Right lung (tissue), 5 donors: ENCODE results near the gene PEX26. TPM values are rescaled to one million over a fixed set of nuclear protein-coding genes. Genes with fewer than 3 reads are reported as not detected.
A peak's percentile ranks its signal among the peaks of the same experiment; 100 is the strongest.
"Not testable (repeated sequence)": the region's sequence is repeated elsewhere in the genome, so short reads cannot be mapped to it uniquely, and the experiment has no call there.

Source experiments
- DNase-seq, 2 donors: peaks; one replicate each; pipeline ENCODE4 v3.0.0-alpha.2; 2013
- polyA plus RNA-seq, 5 donors: library from polyadenylated mRNA; unstranded; fragments of 120-200 nt; gene quantifications; one replicate each; pipeline versions ENCODE4 v1.2.1 to v1.2.3, GENCODE V29; 2013; ENCODE audit warnings: inconsistent platforms in 1 of 5, low replicate concordance in 1 of 5; ENCODE audit not compliant: insufficient read length in 5 of 5, insufficient read depth in 1 of 5

PEX26 gene
- polyA plus RNA-seq, 5 donors: 21.2 to 26.1 (median 24.3) TPM

DNA sequence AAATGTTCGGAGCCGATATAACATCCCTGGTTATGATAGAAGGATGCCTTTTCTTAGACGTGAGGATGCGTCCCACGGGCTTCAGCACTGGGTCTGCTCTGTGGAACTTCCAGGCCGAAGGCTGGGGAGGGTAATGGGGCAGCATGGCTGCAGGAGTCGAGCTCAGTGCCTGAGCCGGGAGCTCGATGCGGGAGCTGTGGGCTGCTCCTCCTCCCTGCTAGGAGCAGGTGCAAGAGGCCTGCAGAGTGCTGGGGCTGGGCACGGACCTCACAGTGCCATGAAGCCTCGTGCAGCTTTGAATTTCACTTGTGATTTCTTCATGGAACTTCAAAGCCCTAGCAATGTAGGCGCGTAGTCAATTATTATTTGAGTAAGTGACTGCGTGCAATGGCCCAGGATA lies 38.8 kb downstream of the PEX26 start:
- no peak for DNase-seq

DNA sequence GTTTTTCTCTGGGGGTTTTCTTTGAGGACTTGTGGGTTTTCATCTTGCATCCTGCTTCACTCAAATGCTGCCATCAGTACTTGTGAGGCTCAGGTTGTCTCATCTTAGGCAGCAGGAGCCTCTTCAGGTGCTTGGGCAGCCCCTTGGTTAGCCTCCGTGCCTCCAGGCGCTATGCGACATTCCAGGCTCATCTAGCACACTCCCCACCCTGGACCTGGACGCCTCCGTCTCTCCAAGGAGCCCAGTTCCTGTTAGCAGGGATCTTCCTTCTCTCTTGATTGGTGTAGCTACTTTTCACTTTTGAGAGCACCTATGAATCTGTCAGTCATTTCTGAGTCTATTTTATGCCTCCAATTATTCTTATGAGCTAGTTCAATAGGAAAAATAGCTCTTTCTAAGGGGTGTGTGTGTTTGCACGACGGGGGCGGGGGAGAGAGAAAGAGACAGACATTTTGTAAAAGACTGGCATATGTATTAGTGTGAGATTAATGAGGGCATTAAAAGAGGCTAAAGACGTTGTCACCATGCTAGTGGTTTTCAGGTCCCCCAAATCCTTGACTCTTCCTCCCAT lies 40.6 kb downstream of the PEX26 start:
- DNase-seq: no peak

DNA sequence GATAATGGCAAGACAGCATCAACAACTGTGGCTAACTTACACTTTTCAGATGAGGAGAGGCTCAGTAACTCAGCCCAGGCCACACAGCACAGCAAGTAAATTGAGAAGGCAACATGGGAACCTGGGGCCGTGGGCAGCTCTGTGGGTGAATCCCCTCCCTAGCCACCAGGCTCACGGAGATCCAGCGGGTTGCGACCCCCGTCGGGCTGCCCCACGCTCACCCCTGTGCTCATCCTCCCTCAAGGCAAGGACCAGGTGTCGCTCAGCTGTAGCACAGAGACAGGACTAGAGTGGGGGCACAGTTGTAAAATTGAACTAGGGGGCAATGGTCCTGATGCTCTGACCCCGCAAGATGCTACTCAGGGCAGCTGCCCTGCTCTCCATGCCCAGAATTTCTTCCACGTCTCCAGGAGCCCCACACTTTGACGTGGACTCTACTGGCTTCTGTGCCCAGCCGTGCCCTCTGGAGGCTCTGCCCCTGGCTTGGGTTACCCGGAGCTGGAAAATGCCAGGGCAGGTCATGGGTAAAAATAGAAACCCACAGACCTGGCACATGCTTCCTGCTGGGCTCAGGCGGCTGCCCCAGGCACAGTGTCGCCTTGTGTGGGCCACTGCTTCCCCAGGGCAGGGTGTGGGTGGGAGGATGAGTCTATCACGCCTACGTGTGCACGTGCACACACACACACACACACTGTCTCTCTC lies 41.8 kb downstream of the PEX26 start:
- DNase-seq: no peak

DNA sequence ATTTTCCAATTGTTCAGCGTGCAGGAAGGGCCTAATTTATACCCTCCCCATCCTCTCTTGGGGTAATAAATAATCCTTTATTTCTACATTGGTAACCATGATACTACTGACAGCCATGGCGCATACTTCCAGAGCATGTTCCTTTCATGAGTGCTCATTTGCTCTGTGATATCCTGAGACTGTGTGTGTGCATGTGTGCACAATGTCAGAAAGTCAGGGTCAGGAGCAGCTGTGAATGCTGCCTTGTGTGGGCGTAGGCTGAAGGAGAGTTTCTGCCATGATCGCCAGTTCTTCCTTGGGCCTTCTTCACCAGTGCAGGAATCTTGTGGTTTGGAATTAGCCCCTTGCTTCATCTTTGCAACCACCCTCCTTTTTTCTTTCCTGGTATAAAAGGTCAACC lies 43.1 kb downstream of the PEX26 start:
- DNase-seq: no peak

DNA sequence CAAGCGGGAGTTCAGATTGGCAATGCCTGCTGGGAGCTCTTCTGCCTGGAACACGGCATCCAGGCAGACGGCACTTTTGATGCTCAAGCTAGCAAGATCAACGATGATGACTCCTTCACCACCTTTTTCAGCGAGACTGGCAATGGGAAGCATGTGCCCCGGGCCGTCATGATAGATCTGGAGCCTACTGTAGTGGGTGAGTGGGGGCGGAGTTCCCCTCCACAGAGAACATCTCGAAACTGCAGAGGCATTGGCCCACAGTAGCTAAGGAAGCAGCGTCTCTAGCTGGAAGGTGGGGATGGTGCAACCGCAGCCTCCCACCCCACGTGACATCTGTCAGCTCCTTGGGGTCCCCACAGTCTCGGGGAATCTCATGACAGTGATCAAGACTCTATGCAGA lies 43.7 kb downstream of the PEX26 start:
- DNase-seq: no peak

DNA sequence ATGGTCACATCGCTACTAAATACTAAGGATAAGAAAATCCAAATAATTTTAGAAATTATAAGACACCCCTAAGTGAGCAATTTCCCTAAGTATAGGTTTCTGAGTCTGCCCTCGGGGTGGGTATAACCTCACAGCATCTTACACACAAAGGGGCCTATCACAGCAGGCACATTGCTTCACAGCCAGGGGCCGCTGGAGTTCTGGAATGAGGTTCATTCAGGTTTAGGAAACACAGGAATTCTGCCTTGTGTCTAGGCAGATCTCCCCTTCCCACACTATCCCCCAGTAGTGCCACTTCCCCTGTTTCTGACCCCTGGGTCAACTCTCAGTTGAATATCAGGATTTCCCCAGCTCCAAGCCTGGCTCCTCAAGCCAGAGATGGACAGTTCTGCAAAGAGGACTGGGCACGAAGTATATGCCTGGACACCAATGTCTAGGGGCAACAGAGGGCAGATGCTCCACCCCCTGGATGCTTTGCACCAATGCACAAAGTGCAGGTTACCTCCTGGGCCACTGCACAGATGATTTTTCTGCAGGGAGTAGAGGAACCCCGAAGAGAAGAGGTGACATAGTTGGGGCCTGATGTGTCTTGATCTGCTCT lies 44.3 kb downstream of the PEX26 start:
- no peak for DNase-seq

DNA sequence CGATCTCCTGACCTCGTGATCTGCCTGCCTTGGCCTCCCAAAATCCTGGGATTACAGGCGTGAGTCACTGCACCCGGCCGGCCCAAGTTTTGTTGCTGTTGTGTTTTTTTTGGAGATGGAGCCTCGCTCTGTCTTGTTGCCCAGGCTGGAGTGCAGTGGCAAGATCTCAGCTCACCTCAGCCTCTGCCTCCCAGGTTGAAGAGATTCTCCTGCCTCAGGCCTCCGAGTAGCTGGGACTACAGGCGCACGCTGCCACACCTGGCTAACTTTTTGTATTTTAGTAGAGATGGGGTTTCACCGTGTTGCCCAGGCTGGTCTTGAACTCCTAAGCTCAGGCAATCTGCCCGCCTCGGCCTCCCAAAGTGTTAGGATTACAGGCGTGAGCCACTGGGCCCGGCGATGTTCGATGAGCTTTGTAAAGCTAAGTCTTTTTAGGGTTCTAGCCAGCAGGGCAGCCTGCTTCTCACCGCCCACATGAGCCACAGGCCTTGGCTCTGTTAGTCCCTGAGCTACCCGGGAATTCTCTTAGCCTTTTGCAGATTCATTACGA lies 45.8 kb downstream of the PEX26 start:
- not testable (repeated sequence) for DNase-seq

DNA sequence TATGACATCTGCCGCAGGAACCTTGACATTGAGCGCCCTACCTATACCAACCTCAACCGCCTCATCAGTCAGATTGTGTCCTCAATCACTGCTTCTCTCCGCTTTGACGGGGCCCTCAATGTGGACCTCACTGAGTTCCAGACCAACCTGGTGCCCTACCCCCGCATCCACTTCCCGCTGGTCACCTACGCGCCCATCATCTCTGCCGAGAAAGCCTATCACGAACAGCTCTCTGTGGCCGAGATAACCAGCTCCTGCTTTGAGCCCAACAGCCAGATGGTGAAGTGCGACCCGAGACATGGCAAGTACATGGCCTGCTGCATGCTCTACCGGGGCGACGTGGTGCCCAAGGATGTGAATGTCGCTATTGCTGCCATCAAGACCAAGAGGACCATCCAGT lies 48.8 kb downstream of the PEX26 start:
- DNase-seq: no peak

DNA sequence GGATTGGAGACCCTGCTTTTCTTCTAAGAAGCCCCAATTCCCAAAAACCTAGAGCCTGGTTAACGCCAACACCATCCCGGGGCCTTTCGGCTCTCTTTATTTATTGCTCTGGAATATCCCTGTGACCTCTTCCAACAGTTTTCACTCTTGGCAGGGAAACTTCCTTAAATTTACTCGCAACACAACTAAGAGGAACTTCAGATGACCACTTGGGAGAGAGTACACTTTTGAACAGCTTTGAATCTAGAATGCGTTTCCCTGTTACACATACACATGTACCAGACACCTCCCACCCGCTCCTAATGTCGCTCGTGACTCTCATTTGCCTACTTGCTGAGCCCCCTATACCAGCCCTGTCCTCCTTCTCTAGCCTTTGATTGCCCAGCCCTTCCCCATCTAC lies 52.2 kb downstream of the PEX26 start:
- DNase-seq: no peak

DNA sequence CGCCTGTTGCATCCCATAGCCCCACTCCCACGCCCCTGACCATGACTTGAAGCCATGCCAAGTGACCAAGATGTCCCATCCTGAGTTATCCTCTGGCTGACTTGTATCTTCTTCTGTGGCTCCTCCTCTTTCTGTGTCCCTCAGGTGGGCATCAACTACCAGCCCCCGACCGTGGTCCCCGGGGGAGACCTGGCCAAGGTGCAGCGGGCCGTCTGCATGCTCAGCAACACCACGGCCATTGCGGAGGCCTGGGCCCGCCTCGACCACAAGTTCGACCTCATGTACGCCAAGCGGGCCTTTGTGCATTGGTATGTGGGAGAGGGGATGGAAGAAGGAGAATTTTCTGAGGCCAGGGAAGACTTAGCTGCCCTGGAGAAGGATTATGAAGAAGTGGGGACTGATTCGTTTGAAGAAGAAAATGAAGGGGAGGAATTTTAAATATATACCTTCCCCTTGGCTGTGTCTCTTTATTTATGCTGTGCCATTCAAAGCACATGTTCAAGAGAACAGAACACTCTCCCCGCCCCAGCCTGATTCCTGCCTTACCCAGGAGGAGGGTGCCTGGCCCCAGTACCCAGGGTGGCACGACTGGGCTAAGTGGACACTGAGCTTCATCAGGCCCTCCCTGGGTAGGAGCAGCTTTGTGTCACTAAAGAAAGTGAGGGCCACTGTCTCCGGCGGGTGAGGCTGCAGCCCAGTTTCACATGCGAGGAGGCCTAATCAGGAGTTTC lies 53.1 kb downstream of the PEX26 start:
- no peak for DNase-seq

DNA sequence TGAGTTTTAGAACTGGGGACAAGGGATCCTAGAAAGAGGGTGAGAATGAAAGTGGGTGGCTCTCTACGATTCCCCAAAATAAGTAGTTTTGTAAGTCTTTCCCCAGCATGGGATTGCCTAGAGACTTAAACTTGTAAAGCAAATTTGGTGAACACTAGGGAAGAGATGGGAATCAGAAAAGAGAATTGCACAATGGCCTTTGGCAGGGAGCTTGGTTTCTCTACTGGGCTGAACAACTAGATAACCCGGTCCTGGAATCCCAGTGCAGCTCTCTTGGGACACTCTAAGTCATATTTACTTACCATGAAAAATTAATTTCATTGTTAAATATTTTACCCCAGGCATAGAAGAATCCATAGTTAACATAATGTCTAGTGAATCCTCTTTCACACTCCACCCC lies 55.7 kb downstream of the PEX26 start:
- DNase-seq: peak in 1 of 2 donors; percentile 25

DNA sequence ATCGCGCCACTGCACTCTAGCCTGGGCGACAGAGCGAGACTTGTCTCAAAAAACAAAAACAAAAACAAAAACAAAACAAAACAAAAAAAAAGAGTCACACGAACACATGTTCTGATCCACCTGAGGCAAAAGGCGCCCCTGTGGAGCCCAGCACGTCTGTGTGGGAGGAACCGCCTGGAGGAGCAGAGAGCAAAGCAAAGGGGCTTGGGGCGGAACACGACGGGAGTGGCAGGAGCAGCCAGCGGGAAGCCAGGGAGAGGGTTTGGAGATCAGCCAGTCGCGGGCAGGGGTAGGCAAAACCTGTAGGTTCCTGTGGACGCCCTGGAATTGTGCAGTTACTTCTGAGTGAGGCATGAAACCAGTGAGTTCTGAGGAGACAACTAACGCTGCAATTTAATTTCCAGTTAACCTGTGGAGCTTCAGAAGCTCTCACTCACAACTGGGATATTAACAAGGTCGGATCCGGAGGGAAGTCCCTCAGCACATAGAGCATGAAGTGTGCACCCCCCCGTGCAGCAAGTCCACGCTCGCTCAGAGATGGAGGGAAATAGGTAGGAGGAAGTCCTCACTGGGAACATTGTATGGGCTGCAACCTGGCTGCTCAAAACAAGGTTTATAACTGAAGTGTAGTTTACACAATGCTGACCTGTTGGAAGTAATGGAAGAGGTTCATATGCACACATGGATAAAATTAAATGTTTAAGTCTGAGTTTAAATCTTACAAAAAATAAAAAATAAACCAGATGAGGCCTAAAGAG lies 59.0 kb downstream of the PEX26 start:
- no peak for DNase-seq

DNA sequence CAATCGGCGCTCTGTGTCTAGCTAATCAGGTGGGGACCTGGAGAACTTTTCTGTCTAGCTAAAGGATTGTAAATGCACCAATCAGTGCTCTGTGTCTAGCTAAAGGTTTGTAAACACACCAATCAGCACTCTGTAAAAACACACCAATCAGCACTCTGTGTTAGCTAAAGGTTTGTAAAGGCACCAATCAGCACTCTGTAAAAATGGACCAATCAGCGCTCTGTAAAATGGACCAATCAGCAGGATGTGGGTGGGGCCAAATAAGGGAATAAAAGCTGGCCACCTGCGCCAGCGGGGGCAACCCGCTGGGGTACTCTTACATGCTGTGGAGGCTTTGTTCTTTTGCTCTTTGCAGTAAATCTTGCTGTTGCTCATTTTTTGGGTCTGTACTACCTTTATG lies 63.2 kb downstream of the PEX26 start:
- DNase-seq: not testable (repeated sequence)

DNA sequence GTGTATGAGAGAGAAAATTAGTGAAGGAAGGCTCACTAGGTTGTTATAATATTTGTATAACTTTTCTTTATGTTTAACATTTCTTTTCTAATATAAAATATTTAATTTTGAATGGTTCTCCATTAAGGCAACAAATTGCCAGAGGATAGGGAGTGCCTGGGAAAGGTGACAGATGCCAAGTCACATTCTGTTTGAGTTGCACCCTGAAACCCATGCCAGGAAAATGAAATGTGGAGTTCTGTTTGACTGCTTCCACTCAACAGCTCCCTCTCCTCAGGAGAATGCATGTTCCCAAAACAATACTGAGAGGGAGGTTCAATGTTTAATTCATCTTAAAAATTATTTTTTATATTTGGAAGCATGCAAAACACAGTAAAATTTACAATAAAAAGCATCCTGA lies 66.3 kb downstream of the PEX26 start:
- no peak for DNase-seq

DNA sequence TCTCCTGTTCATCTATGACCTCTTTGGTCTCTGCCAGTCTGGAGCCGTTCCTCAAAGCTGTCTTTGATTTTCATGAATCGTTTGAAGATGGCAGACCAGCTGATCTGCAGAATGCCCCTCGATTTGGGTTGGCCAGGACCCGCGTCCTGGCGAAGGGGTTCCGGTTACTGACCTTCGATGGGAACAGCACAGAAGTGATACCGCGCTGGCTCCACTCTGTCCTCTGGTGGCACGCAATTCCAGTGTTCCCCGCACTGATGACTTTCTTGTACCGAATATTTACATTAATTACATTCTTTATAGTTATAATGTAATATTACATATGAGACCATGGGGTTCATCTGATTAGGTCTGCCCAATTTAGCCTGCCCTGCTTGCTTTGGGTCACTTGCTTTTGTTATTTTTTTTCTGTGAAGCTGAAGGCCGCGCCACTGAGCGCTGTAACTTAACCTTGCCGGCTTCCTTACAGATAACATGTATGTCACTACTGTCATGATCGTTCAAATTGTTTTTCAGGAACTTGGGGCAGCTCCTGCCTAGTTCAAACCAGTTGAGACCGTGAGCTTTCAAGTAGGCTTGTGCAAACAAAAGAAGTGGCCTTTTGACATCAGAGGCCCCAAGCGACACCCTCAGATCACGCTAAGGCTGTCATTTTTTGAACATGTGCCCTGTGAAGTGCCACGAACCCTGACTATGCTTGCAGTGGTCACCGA lies 68.0 kb downstream of the PEX26 start:
- peak in 1 of 2 donors; percentile 8 for DNase-seq

DNA sequence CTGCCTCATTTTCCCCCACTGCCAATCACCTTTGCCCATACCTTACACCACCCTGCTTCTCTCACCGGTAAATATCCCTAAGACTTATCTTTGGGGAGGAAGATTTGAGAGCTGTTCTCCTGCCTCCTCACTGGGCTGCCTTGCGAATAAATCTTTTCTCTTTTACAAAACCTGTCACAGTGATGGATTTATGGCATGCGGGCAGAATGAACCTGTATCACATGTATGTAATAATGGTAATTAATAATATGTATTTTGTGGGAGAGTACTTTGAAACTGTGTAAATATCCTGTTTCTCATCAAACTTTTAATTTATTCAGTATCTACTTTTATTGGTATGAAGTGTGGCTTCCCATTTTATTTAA lies 68.6 kb downstream of the PEX26 start:
- DNase-seq: no peak

DNA sequence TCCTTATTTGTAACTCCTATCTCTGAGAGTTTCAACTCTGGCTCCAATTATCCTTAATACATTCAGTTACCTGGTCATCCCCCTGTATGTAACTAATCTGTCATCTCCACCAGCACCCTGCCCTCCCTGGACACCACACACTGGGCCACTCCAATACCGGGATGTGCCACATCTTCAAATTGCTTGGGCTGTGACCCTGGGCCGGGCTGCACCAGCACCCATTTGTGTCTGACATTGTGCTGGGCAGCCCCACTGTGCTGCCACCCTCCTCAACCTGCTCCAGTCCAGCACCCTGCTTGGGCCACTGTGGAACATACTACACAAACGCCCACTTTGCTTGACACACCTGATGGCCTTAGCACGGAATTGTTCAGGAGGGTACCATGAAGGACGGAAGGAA lies 70.0 kb downstream of the PEX26 start:
- no peak for DNase-seq

DNA sequence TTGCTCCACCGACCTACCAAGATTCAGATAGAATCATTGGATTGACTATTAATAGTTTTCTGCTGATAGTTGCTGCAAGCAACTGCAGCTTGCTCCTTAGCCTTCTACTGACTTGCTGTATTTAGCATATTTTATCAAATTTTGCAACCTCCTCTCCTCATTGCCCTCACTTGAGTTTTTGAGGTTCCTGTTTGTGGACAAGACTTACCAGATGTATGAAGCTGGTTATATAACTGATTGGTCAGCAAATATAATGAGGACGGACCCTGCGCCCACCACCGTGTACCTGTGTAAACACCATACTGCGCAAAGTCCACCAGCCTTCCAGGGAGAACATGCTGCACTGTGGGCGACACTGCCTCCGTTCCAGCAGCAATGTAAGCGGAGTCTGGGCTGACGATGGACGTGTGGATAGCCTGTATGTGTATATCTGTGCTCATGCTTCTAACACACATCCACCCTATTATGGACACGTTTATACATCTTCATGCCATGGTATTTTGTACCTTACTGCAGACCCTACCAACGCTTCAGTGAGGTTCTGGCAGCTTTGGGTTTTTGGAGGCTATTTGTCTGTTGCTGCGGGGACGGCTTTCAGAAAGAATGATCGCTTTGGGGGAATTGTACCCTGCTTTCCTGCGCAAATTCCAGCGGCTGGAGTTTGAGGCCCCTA lies 70.6 kb downstream of the PEX26 start:
- DNase-seq: no peak

DNA sequence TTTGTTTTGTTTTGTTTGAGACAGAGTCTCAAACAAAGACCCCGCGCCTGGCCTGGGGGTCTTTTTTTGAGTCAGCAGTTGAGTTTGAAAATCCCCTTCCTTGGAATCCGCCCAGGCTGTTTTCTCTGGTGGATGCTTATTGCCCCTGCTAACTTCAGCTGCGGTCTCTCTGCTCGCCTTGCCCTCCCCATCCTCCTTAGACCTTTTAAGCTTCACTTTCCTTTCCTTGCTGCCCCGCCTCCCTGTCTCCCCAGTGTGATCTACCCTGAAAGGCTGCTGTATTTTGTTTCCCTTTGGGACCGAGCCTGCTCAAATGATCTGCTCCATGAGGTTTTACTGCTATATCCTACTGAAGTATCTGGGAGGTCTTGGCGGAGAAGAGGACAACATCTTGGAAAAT lies 74.7 kb downstream of the PEX26 start:
- DNase-seq: no peak

DNA sequence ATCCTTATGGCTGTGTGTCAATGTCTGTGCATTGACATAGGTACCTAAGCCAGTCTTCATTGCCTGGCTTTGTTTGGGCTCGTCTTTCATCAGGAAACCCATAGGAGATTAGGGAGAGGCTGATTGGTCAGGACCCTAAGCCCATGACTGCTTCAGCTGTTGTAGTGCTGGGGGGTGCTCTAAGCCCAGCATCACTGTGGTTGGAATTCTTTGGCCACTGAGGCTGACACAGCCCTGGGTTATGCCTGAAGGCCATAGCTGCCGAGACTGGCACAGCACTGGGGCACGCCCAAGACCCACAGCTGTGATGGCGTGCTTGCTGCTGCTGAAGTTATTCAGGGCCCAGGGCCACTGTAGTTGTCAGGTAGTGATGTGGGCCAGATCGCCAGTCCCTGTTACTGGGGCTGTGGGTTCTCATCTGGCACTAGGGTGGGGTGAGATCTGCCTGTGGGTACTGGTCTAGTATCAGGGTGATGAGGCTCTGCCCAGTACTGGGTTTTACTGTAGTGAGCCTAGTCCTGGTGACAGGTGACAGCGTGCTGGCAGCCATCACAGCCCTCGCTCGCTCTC lies 77.1 kb downstream of the PEX26 start:
- no peak for DNase-seq
